SK-N-SH (cell line): ENCODE data around the gene BAHCC1. TPM values are rescaled to one million over a fixed set of nuclear protein-coding genes. Genes with fewer than 3 reads are reported as not detected.
A peak's percentile ranks its signal among the peaks of the same experiment; 100 is the strongest.

ENCODE experiments used
- CTCF ChIA-PET: fragments of 300-600, 350-600 bp; formaldehyde crosslinking; extraction: SDS; loops from one replicate; lab custom pipeline; 2021; lab: Yijun Ruan, JAX
- POLR2A ChIA-PET: fragments of 350-600 bp; sonication (Branson Sonifier 250); formaldehyde crosslinking; extraction: SDS; loops from one replicate; lab custom pipeline; 2020; ENCODE audit warnings: antibody characterized with exemption, inconsistent platforms; lab: Yijun Ruan, JAX
- DNase-seq: peaks from one replicate; pipeline ENCODE4 v3.0.0; 2012
- H2AFZ ChIP-seq: fragments of 200-600 bp; sonication (generic); 2 replicates; pipeline ENCODE4 v1.8.1; 2016; ENCODE audit warnings: antibody characterized with exemption, mild to moderate bottlenecking, low read depth
- H3F3A ChIP-seq: fragments of 200-600 bp; sonication (generic); replicated peaks from 2 replicates; pipeline ENCODE3; 2016; ENCODE audit warnings: antibody characterized with exemption, mild to moderate bottlenecking; ENCODE audit not compliant: insufficient read depth
- H3K27ac ChIP-seq, 2 experiments: fragments of 200-500 bp in 1 of 2; fragments of 200-600 bp in 1 of 2; sonication (Bioruptor generic) in 1 of 2; sonication (generic), shearing (Covaris generic) in 1 of 2; 2 replicates each; pipeline versions ENCODE4 v1.5.1 to v1.6.1; 2014 to 2016; ENCODE audit warnings: low read depth in 2 of 2, inconsistent platforms in 1 of 2, low read length in 1 of 2, mild to moderate bottlenecking in 1 of 2, mixed read lengths in 1 of 2
- H3K27me3 ChIP-seq: fragments of 200-600 bp; sonication (generic), shearing (Covaris generic); 2 replicates; pipeline ENCODE4 v1.6.1; 2016; ENCODE audit warnings: mixed run types; ENCODE audit not compliant: insufficient read depth
- H3K36me3 ChIP-seq, 2 experiments: fragments of 200-500 bp in 1 of 2; fragments of 200-600 bp in 1 of 2; sonication (Bioruptor generic) in 1 of 2; sonication (generic) in 1 of 2; replicated peaks in 1 of 2; 2 replicates each; pipeline versions ENCODE3 to v1.5.1; 2014 to 2016; ENCODE audit warnings: low read length in 1 of 2, mild to moderate bottlenecking in 1 of 2; ENCODE audit not compliant: insufficient read depth in 2 of 2, control insufficient read depth in 1 of 2
- H3K4me1 ChIP-seq, 2 experiments: fragments of 200-500 bp in 1 of 2; fragments of 200-600 bp in 1 of 2; sonication (Bioruptor generic) in 1 of 2; sonication (generic), shearing (Covaris generic) in 1 of 2; 2 replicates each; pipeline versions ENCODE4 v1.5.1 to v1.6.1; 2014 to 2016; ENCODE audit warnings: low read depth in 1 of 2, low read length in 1 of 2, mixed run types in 1 of 2; ENCODE audit not compliant: insufficient read depth in 2 of 2, control insufficient read depth in 1 of 2
- H3K4me2 ChIP-seq: fragments of 200-600 bp; sonication (generic), shearing (Covaris generic); 2 replicates; pipeline ENCODE4 v1.6.1; 2017; ENCODE audit warnings: mixed run types
- H3K4me3 ChIP-seq, 2 experiments: fragments of 200-500 bp in 1 of 2; fragments of 200-600 bp in 1 of 2; sonication (Bioruptor generic) in 1 of 2; sonication (generic), shearing (Covaris generic) in 1 of 2; 2 replicates each; pipeline versions ENCODE4 v1.5.1 to v1.8.1; 2014 to 2016; ENCODE audit warnings: low read depth in 2 of 2, inconsistent platforms in 1 of 2, low read length in 1 of 2, mild to moderate bottlenecking in 1 of 2, mixed read lengths in 1 of 2, moderate library complexity in 1 of 2
- H3K79me2 ChIP-seq: fragments of 200-600 bp; sonication (generic); 2 replicates; pipeline ENCODE4 v1.8.1; 2017; ENCODE audit warnings: mild to moderate bottlenecking; ENCODE audit not compliant: insufficient read depth
- H3K9ac ChIP-seq: fragments of 200-600 bp; sonication (generic); 2 replicates; pipeline ENCODE4 v1.6.1; 2017; ENCODE audit warnings: mixed run types
- H3K9me2 ChIP-seq: fragments of 200-600 bp; sonication (generic); 2 replicates; pipeline ENCODE4 v1.6.1; 2017; ENCODE audit warnings: mixed run types
- H3K9me3 ChIP-seq: fragments of 200-600 bp; sonication (generic); 2 replicates; pipeline ENCODE4 v1.6.1; 2017; ENCODE audit warnings: mixed run types, mild to moderate bottlenecking, moderate library complexity
- H4K20me1 ChIP-seq: fragments of 200-600 bp; sonication (generic); 2 replicates; pipeline ENCODE4 v1.6.1; 2017; ENCODE audit warnings: mild to moderate bottlenecking, mixed run types; ENCODE audit not compliant: insufficient read depth
- ELF1 ChIP-seq: IDR thresholded peaks from 2 replicates; pipeline ENCODE4 v1.4.0; 2012
- EP300 ChIP-seq, 2 experiments: IDR thresholded peaks; 2 replicates each; pipeline versions ENCODE4 v1.4.0 to v1.6.1; 2012; ENCODE audit warnings: borderline replicate concordance in 1 of 2, low read depth in 1 of 2, low read length in 1 of 2
- EZH2phosphoT487 ChIP-seq: fragments of 200-600 bp; sonication (generic); IDR thresholded peaks from 2 replicates; pipeline ENCODE4 v1.6.1; 2017; ENCODE audit warnings: low read depth, mixed run types, mild to moderate bottlenecking, antibody characterized with exemption, moderate library complexity, borderline replicate concordance
- FOSL2 ChIP-seq: IDR thresholded peaks from 2 replicates; pipeline ENCODE4 v1.4.0; 2012; ENCODE audit warnings: low read depth, mild to moderate bottlenecking, moderate library complexity, borderline replicate concordance
- FOXJ3 ChIP-seq: sonication (generic); formaldehyde crosslinking; IDR thresholded peaks from 2 replicates; pipeline ENCODE4 v1.5.1; 2020; ENCODE audit warnings: mild to moderate bottlenecking, missing genetic modification reagents
- FOXM1 ChIP-seq: IDR thresholded peaks from 2 replicates; pipeline ENCODE4 v1.4.0; 2012; ENCODE audit warnings: low read depth, mild to moderate bottlenecking
- GABPA ChIP-seq: IDR thresholded peaks from 2 replicates; pipeline ENCODE4 v1.4.0; 2012; ENCODE audit warnings: low read depth, mild to moderate bottlenecking
- GATA2 ChIP-seq: sonication (generic); formaldehyde crosslinking; IDR thresholded peaks from 2 replicates; pipeline ENCODE4 v1.5.0; 2020; ENCODE audit warnings: mild to moderate bottlenecking, missing genetic modification reagents
- MEF2A ChIP-seq: IDR thresholded peaks from 2 replicates; pipeline ENCODE4 v1.4.0; 2012; ENCODE audit warnings: low read depth, borderline replicate concordance
- MXI1 ChIP-seq: IDR thresholded peaks from 2 replicates; pipeline ENCODE4 v1.6.1; 2012; ENCODE audit warnings: mild to moderate bottlenecking, low read depth, low read length, improper control_type of control experiment
- NFIC ChIP-seq: IDR thresholded peaks from 2 replicates; pipeline ENCODE4 v1.4.0; 2012; ENCODE audit warnings: borderline replicate concordance
- RAD21 ChIP-seq: IDR thresholded peaks from 2 replicates; pipeline ENCODE4 v1.6.1; 2012; ENCODE audit warnings: mild to moderate bottlenecking, low read length
- RCOR1 ChIP-seq: fragments of 150-350 bp; IDR thresholded peaks from 2 replicates; pipeline ENCODE4 v1.6.1; 2017; ENCODE audit warnings: antibody characterized with exemption, low read length
- RFX5 ChIP-seq: IDR thresholded peaks from 2 replicates; pipeline ENCODE4 v1.6.1; 2012; ENCODE audit warnings: mild to moderate bottlenecking, improper control_type of control experiment, low read length
- RXRA ChIP-seq: IDR thresholded peaks from 2 replicates; pipeline ENCODE4 v1.4.0; 2012; ENCODE audit warnings: low read depth, mild to moderate bottlenecking, borderline replicate concordance
- SIN3A ChIP-seq: IDR thresholded peaks from 2 replicates; pipeline ENCODE4 v1.6.1; 2012; ENCODE audit warnings: low read depth, mild to moderate bottlenecking, low read length, moderate library complexity, borderline replicate concordance
- TAF1 ChIP-seq: IDR thresholded peaks from 2 replicates; pipeline ENCODE4 v1.6.1; 2012; ENCODE audit warnings: low read depth, mild to moderate bottlenecking, low read length, moderate library complexity, borderline replicate concordance
- TCF12 ChIP-seq: IDR thresholded peaks from 2 replicates; pipeline ENCODE4 v1.4.0; 2012
- TEAD4 ChIP-seq: IDR thresholded peaks from 2 replicates; pipeline ENCODE4 v1.4.0; 2012; ENCODE audit warnings: mild to moderate bottlenecking, borderline replicate concordance; ENCODE audit not compliant: insufficient read depth
- YY1 ChIP-seq: IDR thresholded peaks from 2 replicates; pipeline ENCODE4 v1.4.0; 2012; ENCODE audit warnings: low read depth, mild to moderate bottlenecking
- WGBS: methylation state at CpG from one replicate; pipeline ENCODE4 v1.1.6; 2017; ENCODE audit warnings: low lambda C conversion rate; 5-methylcytosine and 5-hydroxymethylcytosine counted together
- polyA plus RNA-seq, 3 experiments: library from polyadenylated mRNA; depleted of rRNA; stranded (reverse); fragments of >200 nt; gene quantifications; 2 replicates each; pipeline ENCODE4 v1.2.3, GENCODE V29; 2012
- TF ChIP-seq, protein P1 (sequence below): fragments of 150-350 bp; IDR thresholded peaks from 2 replicates; pipeline ENCODE4 v1.6.1; 2017; ENCODE audit warnings: antibody characterized with exemption, low read length, low read depth, borderline replicate concordance
- TF ChIP-seq, protein P2 (sequence below): fragments of 150-350 bp; IDR thresholded peaks from 2 replicates; pipeline ENCODE4 v1.6.1; 2016; ENCODE audit warnings: mild to moderate bottlenecking, low read depth, low read length
- TF ChIP-seq, protein P3 (sequence below): IDR thresholded peaks from 2 replicates; pipeline ENCODE4 v1.4.0; 2012; ENCODE audit warnings: low read depth
- TF ChIP-seq, protein P4 (sequence below): IDR thresholded peaks from 2 replicates; pipeline ENCODE4 v1.4.0; 2012; ENCODE audit warnings: low read depth, borderline replicate concordance
- TF ChIP-seq, protein P5 (sequence below): fragments of 200-600 bp; sonication (generic); IDR thresholded peaks from 2 replicates; pipeline ENCODE4 v1.6.1; 2017; ENCODE audit warnings: antibody characterized with exemption, mild to moderate bottlenecking, moderate library complexity

Gene BAHCC1
- polyA plus RNA-seq, 1 of the 3 experiments (the other 2 are of a cell fraction): 6.4 TPM

DNA sequence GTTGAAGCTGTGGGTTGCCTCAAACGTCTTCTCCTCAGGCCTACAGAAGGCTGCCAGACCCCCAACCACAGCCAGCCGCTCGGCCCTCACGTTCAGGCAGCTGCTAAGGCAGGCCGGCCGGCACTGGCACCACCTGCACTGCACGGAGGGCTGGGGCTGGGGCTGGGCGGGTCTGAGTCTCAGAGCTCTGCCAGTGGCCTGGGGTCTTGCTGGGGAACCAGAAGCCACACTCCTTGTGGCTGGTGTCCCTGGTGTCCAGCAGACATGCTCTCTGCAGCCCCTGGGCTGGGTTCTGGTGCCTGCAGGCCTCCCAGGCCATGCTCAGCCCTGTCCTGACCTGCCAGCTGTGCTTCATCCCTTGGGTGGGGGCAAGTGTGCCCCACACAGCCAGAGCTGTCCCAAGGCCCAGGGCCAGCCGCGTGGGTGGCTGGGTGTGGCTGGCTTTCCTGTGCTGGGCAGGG is 42.0 kb downstream of the BAHCC1 start:
- H2AFZ ChIP-seq: no peak overlapping the region
- no peaks in the 10 kb centered on the region for H3K79me2 ChIP-seq
- ChIA-PET CTCF (interaction anchor here (0.7 to 6.5 kb wide), 13 partner anchors 6 to 179 kb away, joined by 3 to 73 read pairs (median 5); no protein-coding TSS in a partner anchor), POLR2A (interaction anchor here (0.9 to 1.9 kb wide), 7 partner anchors 39 to 126 kb away, joined by 3 to 14 read pairs (median 3); partner anchors contain the start of gene BAHCC1)
- DNase-seq: peak; percentile 81
- H3F3A ChIP-seq: no peaks in the 10 kb centered on the region
- no peak overlapping the region for H3K4me3 ChIP-seq
- peaks cover 0 to 43% of the 10 kb centered on the region in 2 experiments; a peak in 1 of 4 replicates for H3K4me1 ChIP-seq
- H3K9me2 ChIP-seq: no peaks in the 10 kb centered on the region
- H4K20me1 ChIP-seq: peaks cover 17% of the 10 kb centered on the region
- H3K36me3 ChIP-seq: no peaks in the 10 kb centered on the region
- H3K9me3 ChIP-seq: no peaks in the 10 kb centered on the region
- WGBS: 96% methylated on average over 6 of the region's 10 CpGs
- TF ChIP-seq FOSL2: no peak
- no peak for TF ChIP-seq ELF1
- no peak for TF ChIP-seq TAF1
- no peak for TF ChIP-seq RAD21
- TF ChIP-seq EP300 (IDR thresholded peaks at IDR 0.05; ENCODE audit: borderline replicate concordance in 1 of 2, low read depth in 1 of 2, low read length in 1 of 2): peak in 1 of 2 experiments; percentile 67; a peak in 2 of 4 replicates
- TF ChIP-seq SIN3A: no peak
- TF ChIP-seq, protein P1, sequence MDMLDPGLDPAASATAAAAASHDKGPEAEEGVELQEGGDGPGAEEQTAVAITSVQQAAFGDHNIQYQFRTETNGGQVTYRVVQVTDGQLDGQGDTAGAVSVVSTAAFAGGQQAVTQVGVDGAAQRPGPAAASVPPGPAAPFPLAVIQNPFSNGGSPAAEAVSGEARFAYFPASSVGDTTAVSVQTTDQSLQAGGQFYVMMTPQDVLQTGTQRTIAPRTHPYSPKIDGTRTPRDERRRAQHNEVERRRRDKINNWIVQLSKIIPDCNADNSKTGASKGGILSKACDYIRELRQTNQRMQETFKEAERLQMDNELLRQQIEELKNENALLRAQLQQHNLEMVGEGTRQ: no peak
- TF ChIP-seq, protein P2, sequence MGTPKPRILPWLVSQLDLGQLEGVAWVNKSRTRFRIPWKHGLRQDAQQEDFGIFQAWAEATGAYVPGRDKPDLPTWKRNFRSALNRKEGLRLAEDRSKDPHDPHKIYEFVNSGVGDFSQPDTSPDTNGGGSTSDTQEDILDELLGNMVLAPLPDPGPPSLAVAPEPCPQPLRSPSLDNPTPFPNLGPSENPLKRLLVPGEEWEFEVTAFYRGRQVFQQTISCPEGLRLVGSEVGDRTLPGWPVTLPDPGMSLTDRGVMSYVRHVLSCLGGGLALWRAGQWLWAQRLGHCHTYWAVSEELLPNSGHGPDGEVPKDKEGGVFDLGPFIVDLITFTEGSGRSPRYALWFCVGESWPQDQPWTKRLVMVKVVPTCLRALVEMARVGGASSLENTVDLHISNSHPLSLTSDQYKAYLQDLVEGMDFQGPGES: no peak
- TF ChIP-seq GATA2 (CRISPR knock-in tag): no peak
- peak; percentile 79; the same call in 1 of the 2 replicates for TF ChIP-seq MXI1
- no peak for TF ChIP-seq RXRA
- TF ChIP-seq TEAD4: no peak
- no peak for TF ChIP-seq NFIC
- TF ChIP-seq FOXJ3 (CRISPR knock-in tag): peak; percentile 77; the same call in 1 of the 2 replicates
- no peak for TF ChIP-seq GABPA
- TF ChIP-seq FOXM1: no peak
- TF ChIP-seq, protein P3, sequence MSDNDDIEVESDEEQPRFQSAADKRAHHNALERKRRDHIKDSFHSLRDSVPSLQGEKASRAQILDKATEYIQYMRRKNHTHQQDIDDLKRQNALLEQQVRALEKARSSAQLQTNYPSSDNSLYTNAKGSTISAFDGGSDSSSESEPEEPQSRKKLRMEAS: no peak
- TF ChIP-seq EZH2phosphoT487: no peak
- TF ChIP-seq, protein P4, sequence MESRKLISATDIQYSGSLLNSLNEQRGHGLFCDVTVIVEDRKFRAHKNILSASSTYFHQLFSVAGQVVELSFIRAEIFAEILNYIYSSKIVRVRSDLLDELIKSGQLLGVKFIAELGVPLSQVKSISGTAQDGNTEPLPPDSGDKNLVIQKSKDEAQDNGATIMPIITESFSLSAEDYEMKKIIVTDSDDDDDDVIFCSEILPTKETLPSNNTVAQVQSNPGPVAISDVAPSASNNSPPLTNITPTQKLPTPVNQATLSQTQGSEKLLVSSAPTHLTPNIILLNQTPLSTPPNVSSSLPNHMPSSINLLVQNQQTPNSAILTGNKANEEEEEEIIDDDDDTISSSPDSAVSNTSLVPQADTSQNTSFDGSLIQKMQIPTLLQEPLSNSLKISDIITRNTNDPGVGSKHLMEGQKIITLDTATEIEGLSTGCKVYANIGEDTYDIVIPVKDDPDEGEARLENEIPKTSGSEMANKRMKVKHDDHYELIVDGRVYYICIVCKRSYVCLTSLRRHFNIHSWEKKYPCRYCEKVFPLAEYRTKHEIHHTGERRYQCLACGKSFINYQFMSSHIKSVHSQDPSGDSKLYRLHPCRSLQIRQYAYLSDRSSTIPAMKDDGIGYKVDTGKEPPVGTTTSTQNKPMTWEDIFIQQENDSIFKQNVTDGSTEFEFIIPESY: no peak
- TF ChIP-seq TCF12: no peak
- TF ChIP-seq MEF2A: no peak
- no peak for TF ChIP-seq YY1
- TF ChIP-seq, protein P5, sequence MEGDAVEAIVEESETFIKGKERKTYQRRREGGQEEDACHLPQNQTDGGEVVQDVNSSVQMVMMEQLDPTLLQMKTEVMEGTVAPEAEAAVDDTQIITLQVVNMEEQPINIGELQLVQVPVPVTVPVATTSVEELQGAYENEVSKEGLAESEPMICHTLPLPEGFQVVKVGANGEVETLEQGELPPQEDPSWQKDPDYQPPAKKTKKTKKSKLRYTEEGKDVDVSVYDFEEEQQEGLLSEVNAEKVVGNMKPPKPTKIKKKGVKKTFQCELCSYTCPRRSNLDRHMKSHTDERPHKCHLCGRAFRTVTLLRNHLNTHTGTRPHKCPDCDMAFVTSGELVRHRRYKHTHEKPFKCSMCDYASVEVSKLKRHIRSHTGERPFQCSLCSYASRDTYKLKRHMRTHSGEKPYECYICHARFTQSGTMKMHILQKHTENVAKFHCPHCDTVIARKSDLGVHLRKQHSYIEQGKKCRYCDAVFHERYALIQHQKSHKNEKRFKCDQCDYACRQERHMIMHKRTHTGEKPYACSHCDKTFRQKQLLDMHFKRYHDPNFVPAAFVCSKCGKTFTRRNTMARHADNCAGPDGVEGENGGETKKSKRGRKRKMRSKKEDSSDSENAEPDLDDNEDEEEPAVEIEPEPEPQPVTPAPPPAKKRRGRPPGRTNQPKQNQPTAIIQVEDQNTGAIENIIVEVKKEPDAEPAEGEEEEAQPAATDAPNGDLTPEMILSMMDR: no peak
- TF ChIP-seq RCOR1: peak; percentile 72
- TF ChIP-seq RFX5: no peak
- H3K27me3 ChIP-seq: no peaks in the 10 kb centered on the region
- no peak overlapping the region for H3K9ac ChIP-seq
- no peak overlapping the region for H3K4me2 ChIP-seq
- peak overlapping the region in 1 of 2 experiments; percentile 71; a peak in 2 of 4 replicates for H3K27ac ChIP-seq
